Smooth muscle cell (in vitro differentiated cells): ENCODE measurements around the gene PRKRA. TPM values are rescaled to one million over a fixed set of nuclear protein-coding genes. Genes with fewer than 3 reads are reported as not detected.

ENCODE experiments used
- DNase-seq: peaks from one replicate; lab custom pipeline; 2025; ENCODE audit not compliant: unreplicated experiment; lab: John Stamatoyannopoulos, UW
- H2AFZ ChIP-seq: fragments of 200-600 bp; sonication (generic); 2 replicates; pipeline ENCODE4 v1.6.0; 2016; ENCODE audit warnings: antibody characterized with exemption, low read depth, mild to moderate bottlenecking
- H3F3A ChIP-seq: fragments of 200-600 bp; sonication (generic); 2 replicates; pipeline ENCODE4 v1.6.0; 2017; ENCODE audit warnings: antibody characterized with exemption, low read depth
- H3K27ac ChIP-seq: fragments of 200-600 bp; sonication (generic); 2 replicates; pipeline ENCODE4 v1.5.1; 2016; ENCODE audit warnings: low read depth, mild to moderate bottlenecking
- H3K27me3 ChIP-seq: fragments of 200-600 bp; sonication (generic); 2 replicates; pipeline ENCODE4 v1.6.1; 2016; ENCODE audit warnings: low read depth, mild to moderate bottlenecking
- H3K36me3 ChIP-seq: fragments of 200-600 bp; sonication (generic); 2 replicates; pipeline ENCODE4 v1.5.1; 2016; ENCODE audit warnings: low read depth
- H3K4me1 ChIP-seq: fragments of 200-600 bp; sonication (generic); 2 replicates; pipeline ENCODE4 v1.5.1; 2016; ENCODE audit warnings: low read depth
- H3K4me2 ChIP-seq: fragments of 200-600 bp; sonication (generic); 2 replicates; pipeline ENCODE4 v1.6.0; 2016; ENCODE audit warnings: mild to moderate bottlenecking
- H3K4me3 ChIP-seq: fragments of 200-600 bp; sonication (generic); 2 replicates; pipeline ENCODE4 v1.5.1; 2016; ENCODE audit warnings: mild to moderate bottlenecking
- H3K79me2 ChIP-seq: fragments of 200-600 bp; sonication (generic); 2 replicates; pipeline ENCODE4 v1.6.0; 2016; ENCODE audit warnings: low read depth, mild to moderate bottlenecking
- H3K9ac ChIP-seq: fragments of 200-600 bp; sonication (generic); 2 replicates; pipeline ENCODE4 v1.6.0; 2016; ENCODE audit warnings: low read depth
- H3K9me3 ChIP-seq: fragments of 200-600 bp; sonication (generic); replicated peaks from 2 replicates; pipeline ENCODE4 v1.5.1; 2016; ENCODE audit warnings: low read depth
- H4K20me1 ChIP-seq: fragments of 200-600 bp; sonication (generic); 2 replicates; pipeline ENCODE4 v1.6.0; 2016; ENCODE audit warnings: low read depth
- WGBS: methylation state at CpG from one replicate; pipeline ENCODE4 v1.1.7; 2016; ENCODE audit warnings: low lambda C conversion rate; 5-methylcytosine and 5-hydroxymethylcytosine counted together
- polyA plus RNA-seq: library from polyadenylated mRNA; unstranded; fragments of >200 nt; fragmentation: Nextera tagmentation; extraction: Ambion mirVana; gene quantifications from 2 replicates; pipeline ENCODE4 v1.2.1, GENCODE V29; 2016
- total RNA-seq: library from RNA; depleted of rRNA; stranded (reverse); fragments of >200 nt; gene quantifications from 2 replicates; pipeline ENCODE4 v1.2.3, GENCODE V29; 2014
- TF ChIP-seq, protein P1 (sequence below): fragments of 200-600 bp; sonication (generic); IDR thresholded peaks from 2 replicates; pipeline ENCODE4 v1.5.1; 2017; ENCODE audit warnings: borderline replicate concordance, mild to moderate bottlenecking, antibody characterized with exemption; ENCODE audit not compliant: insufficient read depth, poor library complexity, severe bottlenecking

The PRKRA gene
- total and polyA plus RNA-seq, 2 experiments from 2014 or later, result 48.8 to 57.5 TPM

DNA sequence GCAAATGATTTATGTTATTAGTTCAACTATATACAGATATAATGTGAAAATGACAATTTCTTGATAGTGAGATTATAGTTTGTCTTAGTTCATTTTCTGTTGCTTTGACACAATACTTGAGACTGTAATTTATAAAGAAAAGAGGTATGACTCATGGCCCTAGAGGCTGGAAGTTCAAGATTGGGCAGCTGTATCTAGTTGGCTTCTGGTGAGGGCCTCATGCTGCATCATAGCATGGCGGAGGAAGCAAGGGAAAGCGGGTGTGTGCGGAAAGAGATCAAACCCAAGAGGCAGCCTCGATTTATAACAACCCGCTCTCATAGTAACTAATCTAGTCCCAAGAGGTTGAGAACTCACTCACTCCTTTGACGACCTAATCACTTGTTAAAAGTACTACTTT, 40.6 kb upstream of the PRKRA start:
- no peak overlapping the region for H3K4me2 ChIP-seq
- H3K4me3 ChIP-seq, result no peak overlapping the region
- no peak for DNase-seq
- H3K27ac ChIP-seq, result no peak overlapping the region
- peaks cover 32% of the 10 kb centered on the region for H3K79me2 ChIP-seq
- TF ChIP-seq, protein P1, sequence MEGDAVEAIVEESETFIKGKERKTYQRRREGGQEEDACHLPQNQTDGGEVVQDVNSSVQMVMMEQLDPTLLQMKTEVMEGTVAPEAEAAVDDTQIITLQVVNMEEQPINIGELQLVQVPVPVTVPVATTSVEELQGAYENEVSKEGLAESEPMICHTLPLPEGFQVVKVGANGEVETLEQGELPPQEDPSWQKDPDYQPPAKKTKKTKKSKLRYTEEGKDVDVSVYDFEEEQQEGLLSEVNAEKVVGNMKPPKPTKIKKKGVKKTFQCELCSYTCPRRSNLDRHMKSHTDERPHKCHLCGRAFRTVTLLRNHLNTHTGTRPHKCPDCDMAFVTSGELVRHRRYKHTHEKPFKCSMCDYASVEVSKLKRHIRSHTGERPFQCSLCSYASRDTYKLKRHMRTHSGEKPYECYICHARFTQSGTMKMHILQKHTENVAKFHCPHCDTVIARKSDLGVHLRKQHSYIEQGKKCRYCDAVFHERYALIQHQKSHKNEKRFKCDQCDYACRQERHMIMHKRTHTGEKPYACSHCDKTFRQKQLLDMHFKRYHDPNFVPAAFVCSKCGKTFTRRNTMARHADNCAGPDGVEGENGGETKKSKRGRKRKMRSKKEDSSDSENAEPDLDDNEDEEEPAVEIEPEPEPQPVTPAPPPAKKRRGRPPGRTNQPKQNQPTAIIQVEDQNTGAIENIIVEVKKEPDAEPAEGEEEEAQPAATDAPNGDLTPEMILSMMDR, result no peak
- H3K36me3 ChIP-seq, result peaks cover 20% of the 10 kb centered on the region
- no peaks in the 10 kb centered on the region for H3F3A ChIP-seq
- no peaks in the 10 kb centered on the region for H3K4me1 ChIP-seq
- H3K9me3 ChIP-seq, result no peaks in the 10 kb centered on the region
- H4K20me1 ChIP-seq, result peaks cover 30% of the 10 kb centered on the region
- H3K9ac ChIP-seq, result no peak overlapping the region
- no peaks in the 10 kb centered on the region for H3K27me3 ChIP-seq
- H2AFZ ChIP-seq, result no peak overlapping the region
- 92% methylated on average over 6 of the region's 6 CpGs for WGBS

DNA sequence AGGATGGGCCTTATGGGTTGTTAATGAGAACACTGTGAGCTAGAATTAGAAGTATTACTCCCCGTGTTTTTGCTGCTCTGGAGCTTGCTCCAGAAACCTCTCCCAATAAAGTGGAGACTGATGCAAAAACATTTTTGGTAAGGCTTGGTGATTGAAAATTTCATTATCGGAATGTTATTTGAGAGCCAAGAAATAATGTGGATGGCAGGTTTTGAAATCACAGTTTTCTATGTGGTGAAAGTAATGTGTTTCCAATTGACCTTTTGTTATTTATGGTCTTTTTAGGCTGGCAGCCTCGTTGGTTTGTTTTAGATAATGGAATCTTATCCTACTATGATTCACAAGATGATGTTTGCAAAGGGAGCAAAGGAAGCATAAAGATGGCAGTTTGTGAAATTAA, 34.4 kb upstream of the PRKRA start:
- Histone ChIP-seq H4K20me1 (peaks cover 81% of the 10 kb centered on the region), H3K4me2 (no peak overlapping the region), H3K36me3 (no peaks in the 10 kb centered on the region), H3K4me3 (no peak overlapping the region), H3F3A (no peaks in the 10 kb centered on the region), H3K4me1 (peaks cover 15% of the 10 kb centered on the region), H2AFZ (no peak overlapping the region), H3K9me3 (no peaks in the 10 kb centered on the region), H3K27me3 (no peaks in the 10 kb centered on the region), H3K9ac (no peak overlapping the region), H3K79me2 (peaks cover 78% of the 10 kb centered on the region), H3K27ac (no peak overlapping the region)
- 79% methylated on average over 3 of the region's 3 CpGs for WGBS
- TF ChIP-seq, protein P1, result no peak
- no peak for DNase-seq

DNA sequence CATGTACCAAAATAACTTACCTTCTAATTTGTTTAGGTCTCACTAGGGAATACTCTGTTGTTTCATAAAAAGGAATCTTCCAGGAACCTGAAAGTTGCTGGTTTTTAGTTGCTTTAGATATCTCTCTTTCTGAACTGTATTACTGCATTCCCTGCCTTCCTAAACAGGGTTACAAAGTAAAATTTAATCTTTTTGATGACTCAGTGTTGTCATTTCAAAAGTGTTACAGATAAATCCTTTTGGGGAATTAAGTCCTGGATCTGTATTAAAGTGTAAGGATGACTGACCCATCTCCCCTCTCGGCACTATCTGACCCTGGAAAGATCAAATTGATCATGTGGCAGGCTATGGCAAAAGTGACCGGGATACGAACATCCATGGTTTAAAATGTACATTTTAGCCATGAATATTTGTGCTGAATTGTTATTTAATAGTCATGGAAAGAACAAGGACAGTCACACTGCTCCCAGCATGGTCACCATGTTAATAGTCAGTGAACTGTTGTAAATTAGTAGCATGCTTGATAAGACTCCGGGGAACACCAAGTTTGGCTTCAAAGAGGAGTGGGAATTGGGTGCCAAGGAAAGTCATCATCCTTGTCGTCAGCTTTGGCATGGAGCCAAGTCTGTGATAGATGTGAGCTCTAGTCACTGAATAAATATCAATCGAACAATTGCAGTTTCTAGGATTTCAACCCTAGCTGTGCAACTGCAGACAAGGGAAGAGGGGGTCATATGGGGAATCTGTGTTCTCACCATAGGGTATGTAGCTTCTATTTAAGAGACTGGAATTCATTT, 33.5 kb upstream of the PRKRA start:
- Histone ChIP-seq H3K4me3 (no peak overlapping the region), H3K27me3 (no peaks in the 10 kb centered on the region), H3K27ac (no peak overlapping the region), H3K4me1 (peaks cover 20% of the 10 kb centered on the region), H3K9ac (no peak overlapping the region), H3K36me3 (no peaks in the 10 kb centered on the region), H3K9me3 (no peaks in the 10 kb centered on the region), H3F3A (peaks cover 4% of the 10 kb centered on the region), H3K4me2 (peak overlapping the region; percentile 23), H2AFZ (no peak overlapping the region), H3K79me2 (peaks cover 71% of the 10 kb centered on the region), H4K20me1 (peaks cover 72% of the 10 kb centered on the region)
- no peak for DNase-seq
- WGBS, result 66% methylated on average over 6 of the region's 6 CpGs
- TF ChIP-seq, protein P1, result no peak

DNA sequence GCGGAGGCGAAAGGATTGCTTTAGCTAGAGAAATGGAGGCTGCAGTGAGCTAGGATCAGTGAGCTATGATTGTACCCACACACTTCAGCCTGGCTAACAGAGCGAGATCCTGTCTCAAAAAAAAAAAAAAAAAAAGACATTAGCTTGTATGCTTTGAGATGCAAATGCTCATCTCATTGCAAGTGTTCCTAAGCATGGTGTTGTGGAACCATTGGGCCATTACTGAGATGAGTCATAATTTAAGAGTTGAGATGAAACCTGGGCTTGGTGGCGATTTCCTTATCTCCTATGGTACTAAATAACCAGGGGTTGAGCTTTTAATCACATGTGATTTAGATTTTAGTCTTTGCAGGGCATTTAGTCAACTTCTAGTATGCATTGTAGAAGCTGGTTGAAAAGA, 31.5 kb upstream of the PRKRA start:
- 79% methylated on average over 4 of the region's 4 CpGs for WGBS
- H2AFZ ChIP-seq, result no peak overlapping the region
- peaks cover 54% of the 10 kb centered on the region for H4K20me1 ChIP-seq
- no peak for DNase-seq
- H3K9me3 ChIP-seq, result no peaks in the 10 kb centered on the region
- peaks cover 64% of the 10 kb centered on the region for H3K79me2 ChIP-seq
- no peaks in the 10 kb centered on the region for H3K27me3 ChIP-seq
- TF ChIP-seq, protein P1, result no peak
- H3K36me3 ChIP-seq, result no peaks in the 10 kb centered on the region
- no peak overlapping the region for H3K9ac ChIP-seq
- peak overlapping the region; percentile 92 for H3K4me2 ChIP-seq
- H3K4me1 ChIP-seq, result peaks cover 25% of the 10 kb centered on the region
- H3K27ac ChIP-seq, result no peak overlapping the region
- H3K4me3 ChIP-seq, result no peak overlapping the region
- peaks cover 5% of the 10 kb centered on the region for H3F3A ChIP-seq
